Measurements from ENCODE around the gene CPLX1. TPM values are rescaled to one million over a fixed set of nuclear protein-coding genes. Genes with fewer than 3 reads are reported as not detected.

The CPLX1 gene
- total RNA-seq, 1 experiment from 2014 or later = 0.64 TPM

GRCh38 chr4:832536-832935 is 6.6 kb upstream of the CPLX1 start:
- no peak for DNase-seq (ENCODE audit: low spot score)

- DNase-seq (ENCODE audit: low spot score) = no peak
Measured at GRCh38 chr4:832108-832507, 6.2 kb upstream of the CPLX1 start.

- DNase-seq (ENCODE audit: low spot score) = no peak
Measured at GRCh38 chr4:831483-831805, 5.5 kb upstream of the CPLX1 start.

GRCh38 chr4:830601-831482 is 4.9 kb upstream of the CPLX1 start:
- DNase-seq (ENCODE audit: low spot score) = no peak

GRCh38 chr4:829761-830600 is 4.1 kb upstream of the CPLX1 start:
- no peak for DNase-seq (ENCODE audit: low spot score)

GRCh38 chr4:829291-829690 is 3.4 kb upstream of the CPLX1 start:
- DNase-seq (ENCODE audit: low spot score) = no peak

- DNase-seq (ENCODE audit: low spot score) = peak; percentile 35
Measured at GRCh38 chr4:828641-829271, 2.8 kb upstream of the CPLX1 start.

- no peak for DNase-seq (ENCODE audit: low spot score)
Measured at GRCh38 chr4:827209-828081, 1.5 kb upstream of the CPLX1 start.

- DNase-seq (ENCODE audit: low spot score) = no peak
Measured at GRCh38 chr4:826508-827208, 729 bp upstream of the CPLX1 start.

- no peak for DNase-seq (ENCODE audit: low spot score)
Measured at GRCh38 chr4:825063-825970, 612 bp downstream of the CPLX1 start.

- DNase-seq (ENCODE audit: low spot score) = no peak
Measured at GRCh38 chr4:824461-825062, 1.4 kb downstream of the CPLX1 start.

- DNase-seq (ENCODE audit: low spot score) = no peak
Measured at GRCh38 chr4:823761-824460, 2.0 kb downstream of the CPLX1 start.

- DNase-seq (ENCODE audit: low spot score) = no peak
Measured at GRCh38 chr4:823176-823760, 2.7 kb downstream of the CPLX1 start.

- DNase-seq (ENCODE audit: low spot score) = no peak
Measured at GRCh38 chr4:822361-823175, 3.4 kb downstream of the CPLX1 start.

GRCh38 chr4:821631-822030 is 4.3 kb downstream of the CPLX1 start:
- no peak for DNase-seq (ENCODE audit: low spot score)

- no peak for DNase-seq (ENCODE audit: low spot score)
Measured at GRCh38 chr4:821181-821591, 4.7 kb downstream of the CPLX1 start.

All from A172 (cell line).